ENCODE results near the gene MAB21L3.

GRCh38 chr1:116107371-116107770 is 3.8 kb upstream of the MAB21L3 start:
- no peak for TF ChIP-seq HHEX (CRISPR knock-in tag; IDR thresholded peaks at IDR 0.05)
- no peak for TF ChIP-seq EZH2 (conservative IDR thresholded peaks at IDR 0.05; ENCODE audit: low read depth, low read length)
- no peak for TF ChIP-seq SMAD3 (CRISPR knock-in tag; IDR thresholded peaks at IDR 0.05)
- TF ChIP-seq TMF1 (CRISPR knock-in tag; IDR thresholded peaks at IDR 0.05; ENCODE audit: low read depth): no peak
- TF ChIP-seq CTCF (CRISPR knock-in tag; IDR thresholded peaks at IDR 0.05): no peak
- TF ChIP-seq, protein P1, sequence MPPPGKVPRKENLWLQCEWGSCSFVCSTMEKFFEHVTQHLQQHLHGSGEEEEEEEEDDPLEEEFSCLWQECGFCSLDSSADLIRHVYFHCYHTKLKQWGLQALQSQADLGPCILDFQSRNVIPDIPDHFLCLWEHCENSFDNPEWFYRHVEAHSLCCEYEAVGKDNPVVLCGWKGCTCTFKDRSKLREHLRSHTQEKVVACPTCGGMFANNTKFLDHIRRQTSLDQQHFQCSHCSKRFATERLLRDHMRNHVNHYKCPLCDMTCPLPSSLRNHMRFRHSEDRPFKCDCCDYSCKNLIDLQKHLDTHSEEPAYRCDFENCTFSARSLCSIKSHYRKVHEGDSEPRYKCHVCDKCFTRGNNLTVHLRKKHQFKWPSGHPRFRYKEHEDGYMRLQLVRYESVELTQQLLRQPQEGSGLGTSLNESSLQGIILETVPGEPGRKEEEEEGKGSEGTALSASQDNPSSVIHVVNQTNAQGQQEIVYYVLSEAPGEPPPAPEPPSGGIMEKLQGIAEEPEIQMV (CRISPR knock-in tag; IDR thresholded peaks at IDR 0.05; ENCODE audit: low read depth): no peak
- TF ChIP-seq, protein P2, sequence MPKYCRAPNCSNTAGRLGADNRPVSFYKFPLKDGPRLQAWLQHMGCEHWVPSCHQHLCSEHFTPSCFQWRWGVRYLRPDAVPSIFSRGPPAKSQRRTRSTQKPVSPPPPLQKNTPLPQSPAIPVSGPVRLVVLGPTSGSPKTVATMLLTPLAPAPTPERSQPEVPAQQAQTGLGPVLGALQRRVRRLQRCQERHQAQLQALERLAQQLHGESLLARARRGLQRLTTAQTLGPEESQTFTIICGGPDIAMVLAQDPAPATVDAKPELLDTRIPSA (CRISPR knock-in tag; IDR thresholded peaks at IDR 0.05; ENCODE audit: borderline replicate concordance): no peak
- no peak for TF ChIP-seq SIN3A (IDR thresholded peaks at IDR 0.05; ENCODE audit: borderline replicate concordance, low read depth, low read length)
- TF ChIP-seq, protein P3, sequence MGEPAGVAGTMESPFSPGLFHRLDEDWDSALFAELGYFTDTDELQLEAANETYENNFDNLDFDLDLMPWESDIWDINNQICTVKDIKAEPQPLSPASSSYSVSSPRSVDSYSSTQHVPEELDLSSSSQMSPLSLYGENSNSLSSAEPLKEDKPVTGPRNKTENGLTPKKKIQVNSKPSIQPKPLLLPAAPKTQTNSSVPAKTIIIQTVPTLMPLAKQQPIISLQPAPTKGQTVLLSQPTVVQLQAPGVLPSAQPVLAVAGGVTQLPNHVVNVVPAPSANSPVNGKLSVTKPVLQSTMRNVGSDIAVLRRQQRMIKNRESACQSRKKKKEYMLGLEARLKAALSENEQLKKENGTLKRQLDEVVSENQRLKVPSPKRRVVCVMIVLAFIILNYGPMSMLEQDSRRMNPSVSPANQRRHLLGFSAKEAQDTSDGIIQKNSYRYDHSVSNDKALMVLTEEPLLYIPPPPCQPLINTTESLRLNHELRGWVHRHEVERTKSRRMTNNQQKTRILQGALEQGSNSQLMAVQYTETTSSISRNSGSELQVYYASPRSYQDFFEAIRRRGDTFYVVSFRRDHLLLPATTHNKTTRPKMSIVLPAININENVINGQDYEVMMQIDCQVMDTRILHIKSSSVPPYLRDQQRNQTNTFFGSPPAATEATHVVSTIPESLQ (CRISPR knock-in tag; conservative IDR thresholded peaks at IDR 0.05): no peak
